GM11168 (cell line): Measurements from ENCODE around the gene FRMD4A.
"Not testable (repeated sequence)": the region's sequence is repeated elsewhere in the genome, so short reads cannot be mapped to it uniquely, and the experiment has no call there.

Experiments
- in situ Hi-C: fragments of 300-500 bp; cut with MboI; formaldehyde crosslinking; loops from one replicate; pipeline ENCODE4 v1.12.0; 2022; ENCODE audit warnings: low sequenced_read_pairs; ENCODE audit not compliant: unreplicated experiment

FRMD4A gene

GRCh38 chr10:13939391-13939790 lies 391.3 kb downstream of the FRMD4A start:
- in situ Hi-C loops, result no loop called here

GRCh38 chr10:13938950-13939349 lies 391.8 kb downstream of the FRMD4A start:
- in situ Hi-C loops, result no loop called here

GRCh38 chr10:13936826-13937225 lies 393.9 kb downstream of the FRMD4A start:
- in situ Hi-C loops, result no loop called here

- in situ Hi-C loops, result no loop called here
Observed at GRCh38 chr10:13930120-13930519, 400.6 kb downstream of the FRMD4A start.

- in situ Hi-C loops, result no loop called here
Observed at GRCh38 chr10:13928451-13928850, 402.3 kb downstream of the FRMD4A start.

GRCh38 chr10:13925971-13926780 lies 404.5 kb downstream of the FRMD4A start:
- in situ Hi-C loops, result no loop called here

GRCh38 chr10:13924040-13924725 lies 406.5 kb downstream of the FRMD4A start:
- in situ Hi-C loops, result no loop called here

- in situ Hi-C loops, result no loop called here
Observed at GRCh38 chr10:13922586-13922985, 408.1 kb downstream of the FRMD4A start.

- in situ Hi-C loops, result no loop called here
Observed at GRCh38 chr10:13921941-13922340, 408.8 kb downstream of the FRMD4A start.

- in situ Hi-C loops, result not testable (repeated sequence)
Observed at GRCh38 chr10:13921131-13921530, 409.6 kb downstream of the FRMD4A start.

- in situ Hi-C loops, result no loop called here
Observed at GRCh38 chr10:13920465-13920864, 410.3 kb downstream of the FRMD4A start.

GRCh38 chr10:13920031-13920430 lies 410.7 kb downstream of the FRMD4A start:
- in situ Hi-C loops, result no loop called here

- in situ Hi-C loops, result no loop called here
Observed at GRCh38 chr10:13917791-13918190, 412.9 kb downstream of the FRMD4A start.

GRCh38 chr10:13916384-13916947 lies 414.3 kb downstream of the FRMD4A start:
- in situ Hi-C loops, result no loop called here

- in situ Hi-C loops, result no loop called here
Observed at GRCh38 chr10:13915710-13916109, 415.0 kb downstream of the FRMD4A start.

GRCh38 chr10:13913897-13914296 lies 416.8 kb downstream of the FRMD4A start:
- in situ Hi-C loops, result no loop called here

GRCh38 chr10:13911821-13912520 lies 418.8 kb downstream of the FRMD4A start:
- in situ Hi-C loops, result no loop called here

GRCh38 chr10:13909516-13910258 lies 421.0 kb downstream of the FRMD4A start:
- in situ Hi-C loops, result no loop called here

GRCh38 chr10:13908475-13908874 lies 422.2 kb downstream of the FRMD4A start:
- in situ Hi-C loops, result no loop called here

GRCh38 chr10:13907570-13907969 lies 423.2 kb downstream of the FRMD4A start:
- in situ Hi-C loops, result no loop called here
